Measurements from ENCODE around the gene PLCD1. TPM values are rescaled to one million over a fixed set of nuclear protein-coding genes. Genes with fewer than 3 reads are reported as not detected.

PLCD1 gene
- total and polyA plus RNA-seq, 2 experiments from 2014 or later, result 21.0 to 29.1 TPM

DNA sequence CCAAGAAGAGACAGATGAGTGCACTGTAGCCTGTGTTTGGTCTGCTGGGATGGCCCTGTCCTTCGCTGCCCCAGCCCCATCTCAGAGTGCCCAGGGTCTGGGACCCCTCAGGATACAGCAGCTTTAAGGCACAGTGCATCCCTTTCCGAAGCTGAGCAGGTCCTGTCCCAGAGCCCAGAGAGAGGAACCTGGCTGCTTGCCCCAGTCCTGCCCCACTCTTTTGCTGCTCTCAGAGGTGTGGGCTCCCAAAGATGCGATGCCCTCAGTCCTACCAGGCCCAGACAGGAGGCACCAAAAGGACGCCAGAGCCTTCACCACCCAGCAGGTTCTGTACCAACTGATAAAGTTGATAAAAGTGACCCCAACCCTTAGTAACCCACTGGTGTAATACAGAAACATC is 8.2 kb downstream of the PLCD1 start:
- no peak for DNase-seq (ENCODE audit: low read depth in 1 of 2, low spot score in 1 of 2)

DNA sequence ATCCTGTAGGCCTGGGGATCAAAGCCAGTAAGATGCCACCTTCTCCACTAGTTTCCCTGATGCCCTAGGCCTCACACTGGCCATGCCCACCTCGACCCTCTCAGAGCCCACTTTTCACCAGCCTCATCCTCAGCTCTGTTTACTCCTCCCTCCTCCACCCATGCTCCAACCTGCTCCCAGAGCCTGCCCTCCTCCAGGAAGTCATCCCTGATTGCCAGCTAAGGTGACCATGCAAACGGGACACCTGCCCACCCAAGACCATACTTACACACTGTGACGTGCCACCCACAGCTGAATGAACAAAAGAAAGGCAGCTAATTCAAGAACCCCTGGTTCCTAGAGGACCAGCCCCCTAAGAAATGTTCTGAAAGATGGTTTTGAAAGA is 9.1 kb downstream of the PLCD1 start:
- Histone ChIP-seq H3K36me3 (peaks cover 9% of the 10 kb centered on the region), H3K4me1 (ENCODE audit: low read depth) (peaks cover 20% of the 10 kb centered on the region), H3K27ac (no peak overlapping the region), H3K27me3 (no peaks in the 10 kb centered on the region), H3K9me3 (ENCODE audit: low read depth) (no peaks in the 10 kb centered on the region), H3K4me3 (no peak overlapping the region)
- TF ChIP-seq, protein P1, sequence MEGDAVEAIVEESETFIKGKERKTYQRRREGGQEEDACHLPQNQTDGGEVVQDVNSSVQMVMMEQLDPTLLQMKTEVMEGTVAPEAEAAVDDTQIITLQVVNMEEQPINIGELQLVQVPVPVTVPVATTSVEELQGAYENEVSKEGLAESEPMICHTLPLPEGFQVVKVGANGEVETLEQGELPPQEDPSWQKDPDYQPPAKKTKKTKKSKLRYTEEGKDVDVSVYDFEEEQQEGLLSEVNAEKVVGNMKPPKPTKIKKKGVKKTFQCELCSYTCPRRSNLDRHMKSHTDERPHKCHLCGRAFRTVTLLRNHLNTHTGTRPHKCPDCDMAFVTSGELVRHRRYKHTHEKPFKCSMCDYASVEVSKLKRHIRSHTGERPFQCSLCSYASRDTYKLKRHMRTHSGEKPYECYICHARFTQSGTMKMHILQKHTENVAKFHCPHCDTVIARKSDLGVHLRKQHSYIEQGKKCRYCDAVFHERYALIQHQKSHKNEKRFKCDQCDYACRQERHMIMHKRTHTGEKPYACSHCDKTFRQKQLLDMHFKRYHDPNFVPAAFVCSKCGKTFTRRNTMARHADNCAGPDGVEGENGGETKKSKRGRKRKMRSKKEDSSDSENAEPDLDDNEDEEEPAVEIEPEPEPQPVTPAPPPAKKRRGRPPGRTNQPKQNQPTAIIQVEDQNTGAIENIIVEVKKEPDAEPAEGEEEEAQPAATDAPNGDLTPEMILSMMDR (IDR thresholded peaks at IDR 0.05; ENCODE audit: low read depth, low read length), result no peak
- no peak for DNase-seq (ENCODE audit: low read depth in 1 of 2, low spot score in 1 of 2)

More for the DNA sequence above, 8.2 kb downstream of the PLCD1 start:
- Histone ChIP-seq H3K36me3 (peaks cover 2% of the 10 kb centered on the region), H3K9me3 (ENCODE audit: low read depth) (no peaks in the 10 kb centered on the region), H3K27ac (no peak overlapping the region), H3K4me3 (no peak overlapping the region), H3K27me3 (no peaks in the 10 kb centered on the region), H3K4me1 (ENCODE audit: low read depth) (peaks cover 20% of the 10 kb centered on the region)
- TF ChIP-seq, protein P1 (IDR thresholded peaks at IDR 0.05; ENCODE audit: low read depth, low read length), result no peak

DNA sequence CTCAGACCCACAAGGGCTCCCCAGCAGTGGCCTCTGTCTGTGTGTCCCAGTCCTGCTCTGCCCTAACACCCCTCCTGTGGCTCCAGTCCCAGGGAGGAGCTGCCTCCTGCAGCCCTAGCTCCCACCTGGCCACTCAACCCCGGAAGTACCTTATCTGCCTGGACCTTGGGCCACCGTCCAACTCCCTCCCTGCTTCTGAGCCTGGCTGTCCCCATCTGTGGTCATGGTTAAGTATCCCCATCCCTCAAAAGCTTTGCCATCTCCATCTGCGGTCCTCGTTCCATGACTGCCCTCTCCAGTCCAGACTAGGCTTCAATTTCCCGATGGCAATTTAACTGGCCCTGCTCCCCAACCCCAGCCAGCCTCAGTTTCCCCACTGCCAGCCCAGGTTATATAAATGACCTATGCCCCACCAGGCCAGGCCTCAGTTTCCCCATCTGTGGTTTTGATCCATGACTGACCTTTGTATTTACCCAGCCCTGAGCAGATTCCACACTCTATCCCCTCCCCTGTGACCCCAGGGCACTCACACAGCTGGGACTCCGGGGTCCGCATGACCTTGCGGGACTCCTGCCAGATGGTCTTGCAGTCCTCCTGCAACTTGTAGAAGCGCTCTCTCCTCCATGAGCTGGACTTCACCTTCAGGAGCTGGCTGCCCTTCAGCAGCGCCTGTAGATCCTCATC is 9.6 kb downstream of the PLCD1 start:
- peaks cover 20% of the 10 kb centered on the region for H3K4me1 ChIP-seq (ENCODE audit: low read depth)
- H3K36me3 ChIP-seq, result peaks cover 9% of the 10 kb centered on the region
- TF ChIP-seq, protein P1 (IDR thresholded peaks at IDR 0.05; ENCODE audit: low read depth, low read length), result no peak
- DNase-seq (ENCODE audit: low read depth in 1 of 2, low spot score in 1 of 2), result no peak
- no peaks in the 10 kb centered on the region for H3K27me3 ChIP-seq
- no peak overlapping the region for H3K27ac ChIP-seq
- H3K9me3 ChIP-seq (ENCODE audit: low read depth), result no peaks in the 10 kb centered on the region
- no peak overlapping the region for H3K4me3 ChIP-seq

DNA sequence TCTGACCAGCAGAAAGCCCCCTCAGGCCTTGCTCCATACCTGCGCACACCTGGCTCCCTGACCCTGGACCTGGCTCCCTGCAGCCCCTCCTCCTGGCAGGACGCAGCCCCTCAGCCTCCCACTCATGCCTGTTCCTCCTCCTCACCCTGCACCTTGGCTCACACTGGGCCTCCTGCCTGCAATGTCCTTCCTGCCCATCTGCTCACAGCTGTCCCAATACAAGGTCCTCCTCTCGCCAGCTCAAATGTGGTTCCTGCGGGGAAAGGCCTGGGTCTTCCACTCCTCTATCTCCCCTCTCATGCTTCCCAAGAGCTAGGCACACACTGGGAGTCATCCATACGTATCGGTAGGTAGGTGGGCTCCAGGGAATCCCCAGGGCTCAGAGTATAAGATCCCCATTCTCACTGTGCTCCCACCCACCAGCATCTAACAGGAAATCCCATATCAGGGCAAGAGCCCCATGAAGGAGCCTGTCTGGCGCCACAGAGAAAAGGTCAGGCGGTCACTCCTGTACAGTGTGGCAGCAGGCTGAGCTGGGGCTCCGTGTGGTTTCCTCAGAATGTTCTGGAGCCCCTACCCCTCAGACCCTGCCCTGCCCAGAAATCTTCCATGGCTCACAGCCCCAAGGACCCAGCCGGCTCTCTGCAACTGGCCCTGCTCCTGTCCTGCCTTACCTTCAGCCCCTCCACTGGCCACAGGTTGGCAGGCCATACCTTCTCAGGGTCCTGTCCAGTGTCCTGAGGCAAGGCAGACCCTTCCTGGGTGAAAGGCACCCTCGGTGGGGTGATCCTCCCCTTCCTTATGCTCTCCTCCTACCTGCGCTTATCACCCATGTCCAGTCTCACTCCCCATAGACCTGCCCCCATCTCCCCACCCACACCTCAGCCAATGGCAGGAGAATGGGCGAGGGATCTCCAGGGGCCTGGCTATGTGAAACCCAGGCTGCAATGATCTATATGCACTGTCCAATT is 10.9 kb downstream of the PLCD1 start:
- Histone ChIP-seq H3K4me3 (no peak overlapping the region), H3K27ac (no peak overlapping the region), H3K36me3 (peaks cover 9% of the 10 kb centered on the region), H3K9me3 (ENCODE audit: low read depth) (no peaks in the 10 kb centered on the region), H3K4me1 (ENCODE audit: low read depth) (peaks cover 20% of the 10 kb centered on the region), H3K27me3 (no peaks in the 10 kb centered on the region)
- DNase-seq (ENCODE audit: low read depth in 1 of 2, low spot score in 1 of 2), result no peak
- TF ChIP-seq, protein P1 (IDR thresholded peaks at IDR 0.05; ENCODE audit: low read depth, low read length), result no peak

DNA sequence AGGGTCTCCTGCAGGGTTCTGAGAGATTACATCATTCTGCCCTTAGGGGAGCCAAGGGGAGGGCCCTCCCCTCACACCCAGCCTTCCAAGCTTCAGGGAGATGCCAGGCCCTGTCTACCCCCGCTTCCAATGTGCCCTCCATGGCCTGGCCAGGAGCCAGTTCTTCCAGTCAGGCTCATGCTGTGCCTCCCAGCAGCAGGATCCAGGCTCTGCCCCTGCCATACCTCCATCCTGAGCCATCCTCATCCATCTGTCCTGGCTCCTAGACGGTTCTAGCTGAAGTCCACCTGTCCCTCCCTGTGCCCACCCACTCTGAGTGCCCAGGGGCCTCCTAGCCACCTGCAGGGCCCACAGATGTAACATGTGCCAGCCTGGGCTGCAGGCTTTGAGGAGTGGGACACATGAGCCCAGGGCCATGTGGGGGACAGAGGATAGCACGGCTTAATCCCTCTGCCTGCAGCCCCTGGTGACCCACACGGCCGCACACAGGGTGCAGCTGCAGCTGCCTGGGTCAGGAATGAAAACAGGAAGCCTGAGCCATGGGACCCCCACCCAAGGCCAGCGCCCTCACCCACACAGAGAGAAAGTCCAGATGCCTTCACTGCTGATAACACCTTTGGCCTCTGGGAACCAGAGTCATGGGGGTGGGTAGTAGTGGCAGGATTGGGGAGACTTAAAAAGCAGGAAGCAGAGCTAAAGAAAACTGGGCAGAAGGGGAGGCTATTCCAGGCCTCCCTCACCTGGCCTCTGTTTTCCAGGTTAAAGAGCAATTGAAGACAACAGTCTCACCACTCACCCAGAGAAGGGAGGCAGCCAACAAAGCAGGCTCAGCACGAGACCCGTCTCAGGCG is 11.8 kb downstream of the PLCD1 start:
- Histone ChIP-seq H3K4me3 (no peak overlapping the region), H3K27ac (no peak overlapping the region), H3K9me3 (ENCODE audit: low read depth) (no peaks in the 10 kb centered on the region), H3K4me1 (ENCODE audit: low read depth) (peaks cover 13% of the 10 kb centered on the region), H3K36me3 (peaks cover 9% of the 10 kb centered on the region), H3K27me3 (no peaks in the 10 kb centered on the region)
- TF ChIP-seq, protein P1 (IDR thresholded peaks at IDR 0.05; ENCODE audit: low read depth, low read length), result no peak
- DNase-seq (ENCODE audit: low read depth in 1 of 2, low spot score in 1 of 2), result no peak

All from cardiac muscle cell (in vitro differentiated cells and primary cell).